Measurements from ENCODE around the gene CNTNAP5. TPM values are rescaled to one million over a fixed set of nuclear protein-coding genes. Genes with fewer than 3 reads are reported as not detected.

The CNTNAP5 gene
- total and polyA plus RNA-seq, 2 of the 8 experiments (the other 6 are each of a cell fraction or from before 2014, with no cell fraction given), result 0.11 to 0.76 TPM

- Histone ChIP-seq H3K27me3 (replicated peaks in 1 of 4; ENCODE audit: control insufficient read depth in 3 of 4, extremely low read depth in 1 of 4, insufficient read depth in 3 of 4, low read length in 3 of 4) (no peaks in the 10 kb centered on the region), H4K20me1 (replicated peaks in 1 of 2; ENCODE audit: control insufficient read depth in 1 of 2, insufficient read depth in 2 of 2, low read length in 2 of 2) (no peaks in the 10 kb centered on the region), H3K79me1 (ENCODE audit: low read depth, low read length) (no peaks in the 10 kb centered on the region), H4K8ac (ENCODE audit: extremely low read depth, insufficient read depth, low read length) (no peak overlapping the region), H3K79me2 (ENCODE audit: control insufficient read depth in 1 of 2, insufficient read depth in 2 of 2, low read length in 2 of 2) (no peaks in the 10 kb centered on the region), H2BK15ac (ENCODE audit: low read length) (no peak overlapping the region), H3K9me3 (ENCODE audit: insufficient read depth in 2 of 2, low read depth in 1 of 2, low read length in 1 of 2) (no peaks in the 10 kb centered on the region), H3K4me3 (ENCODE audit: extremely low read depth in 1 of 4, insufficient read depth in 2 of 4, low read depth in 3 of 4, low read length in 4 of 4) (no peak overlapping the region), H2AK5ac (ENCODE audit: low read depth, low read length) (no peak overlapping the region), H2BK120ac (replicated peaks; ENCODE audit: low read depth, low read length) (no peak overlapping the region), H3K4me1 (replicated peaks in 1 of 4; ENCODE audit: control insufficient read depth in 3 of 4, insufficient read depth in 4 of 4, low read length in 3 of 4) (no peaks in the 10 kb centered on the region), H3K4me2 (ENCODE audit: insufficient read depth in 1 of 2, low read depth in 2 of 2, low read length in 2 of 2) (no peak overlapping the region), H3K14ac (ENCODE audit: insufficient read length) (no peak overlapping the region), H2BK20ac (ENCODE audit: low read length) (no peak overlapping the region), H3K9ac (replicated peaks in 1 of 4; ENCODE audit: extremely low read depth in 1 of 4, low read depth in 3 of 4, low read length in 3 of 4) (no peak overlapping the region), H4K5ac (ENCODE audit: insufficient read length, low read depth, low read length) (no peak overlapping the region), H3K4ac (replicated peaks; ENCODE audit: insufficient read length, low read depth, low read length) (no peak overlapping the region), H2BK12ac (ENCODE audit: low read depth, low read length) (no peak overlapping the region), H3K18ac (ENCODE audit: extremely low read depth, low read length) (no peak overlapping the region), H2AFZ (ENCODE audit: low read length) (no peak overlapping the region), H4K91ac (replicated peaks; ENCODE audit: insufficient read length, low read length) (no peak overlapping the region), H2BK5ac (ENCODE audit: low read depth, low read length) (no peak overlapping the region), H3K23me2 (ENCODE audit: low read depth, low read length) (no peaks in the 10 kb centered on the region), H3K27ac (ENCODE audit: low read depth, low read length) (no peak overlapping the region), H3K23ac (ENCODE audit: insufficient read length) (no peak overlapping the region), H3K36me3 (ENCODE audit: control insufficient read depth in 2 of 4, insufficient read depth in 4 of 4, low read length in 3 of 4) (no peaks in the 10 kb centered on the region), H3K56ac (replicated peaks; ENCODE audit: insufficient read length, low read depth, low read length) (no peak overlapping the region)
- DNase-seq (ENCODE audit: low read depth in 1 of 2, low spot score in 2 of 2) (no peak), FAIRE-seq (no peak)
- TF ChIP-seq ZNF274 (IDR thresholded peaks at IDR 0.05; ENCODE audit: borderline replicate concordance, extremely low read depth, low read length) (no peak), EZH2 (IDR thresholded peaks at IDR 0.05; ENCODE audit: low read depth, low read length, severe bottlenecking) (no peak), ATF3 (IDR thresholded peaks at IDR 0.05; ENCODE audit: insufficient read depth, low read depth, low read length) (no peak), SRF (IDR thresholded peaks at IDR 0.05; ENCODE audit: low read depth, low read length) (no peak), POLR2AphosphoS5 (IDR thresholded peaks at IDR 0.05; ENCODE audit: low read depth, low read length) (no peak), RFX5 (IDR thresholded peaks at IDR 0.05; ENCODE audit: borderline replicate concordance, low read depth, low read length) (no peak), CTBP2 (IDR thresholded peaks at IDR 0.05; ENCODE audit: borderline replicate concordance, insufficient read depth, insufficient read length, low read length) (no peak)
- CTCF ChIA-PET (ENCODE audit: partially characterized antibody), result interaction anchor here (0.8 to 2.0 kb wide), 2 partner anchors 9 to 19 kb away, joined by 3 to 8 read pairs; no protein-coding TSS in a partner anchor
- WGBS, 2 experiments (ENCODE audit: extremely low coverage in 1 of 2, insufficient coverage in 1 of 2, insufficient read length in 1 of 2, insufficient replicate concordance in 2 of 2, low coverage in 1 of 2, low lambda C conversion rate in 2 of 2, missing lambda C conversion rate in 1 of 2), result 87% methylated on average over 3 of the region's 3 CpGs; no CpG with 5 or more reads in 1 of the 2 experiments
- POLR2A ChIA-PET (ENCODE audit: partially characterized antibody), result no interaction called here
Measured at GRCh38 chr2:124380221-124380749, 355.2 kb downstream of the CNTNAP5 start.

Measured in H1 (cell line).